H9 (cell line): ENCODE data around the gene SCN10A. TPM values are rescaled to one million over a fixed set of nuclear protein-coding genes. Genes with fewer than 3 reads are reported as not detected.

Experiments
- DNase-seq: peaks from one replicate; pipeline ENCODE4 v3.0.0-alpha.2; 2017
- H2AFZ ChIP-seq: one replicate; pipeline ENCODE4 v1.6.1; 2013; ENCODE audit warnings: mild to moderate bottlenecking, low read length, control low read depth, moderate library complexity
- H2AK5ac ChIP-seq: 2 replicates; pipeline ENCODE4 v1.6.1; 2013; ENCODE audit warnings: low read length, control low read depth, mixed read lengths; ENCODE audit not compliant: insufficient read length
- H2BK120ac ChIP-seq: one replicate; pipeline ENCODE4 v1.6.1; 2013; ENCODE audit warnings: low read depth, mild to moderate bottlenecking, low read length, control low read depth, inconsistent platforms; ENCODE audit not compliant: poor library complexity, severe bottlenecking
- H2BK12ac ChIP-seq: 2 replicates; pipeline ENCODE4 v1.6.1; 2013; ENCODE audit warnings: low read length, control low read depth, mixed read lengths, low read depth; ENCODE audit not compliant: insufficient read length
- H2BK15ac ChIP-seq: 2 replicates; pipeline ENCODE4 v1.6.1; 2013; ENCODE audit warnings: low read depth, low read length, control low read depth
- H2BK20ac ChIP-seq: one replicate; pipeline ENCODE4 v1.6.1; 2013; ENCODE audit warnings: low read depth, mild to moderate bottlenecking, low read length, control low read depth, inconsistent platforms; ENCODE audit not compliant: poor library complexity, severe bottlenecking
- H2BK5ac ChIP-seq: 2 replicates; pipeline ENCODE4 v1.6.1; 2013; ENCODE audit warnings: low read length, control low read depth, mixed read lengths; ENCODE audit not compliant: insufficient read length
- H3K14ac ChIP-seq: 2 replicates; pipeline ENCODE4 v1.6.1; 2013; ENCODE audit warnings: low read length, control low read depth; ENCODE audit not compliant: insufficient read depth
- H3K18ac ChIP-seq: 2 replicates; pipeline ENCODE4 v1.6.1; 2013; ENCODE audit warnings: low read depth, mild to moderate bottlenecking, mixed read lengths, low read length, control low read depth; ENCODE audit not compliant: insufficient read length
- H3K23ac ChIP-seq: 2 replicates; pipeline ENCODE4 v1.6.1; 2013; ENCODE audit warnings: low read length, control low read depth, mixed read lengths, low read depth; ENCODE audit not compliant: insufficient read length
- H3K23me2 ChIP-seq: 2 replicates; pipeline ENCODE4 v1.6.1; 2013; ENCODE audit warnings: low read depth, mild to moderate bottlenecking, mixed read lengths, low read length, control low read depth; ENCODE audit not compliant: insufficient read length, poor library complexity, severe bottlenecking
- H3K27ac ChIP-seq: 2 replicates; pipeline ENCODE4 v1.5.1; 2013; ENCODE audit warnings: low read length, control low read depth, mixed read lengths, low read depth; ENCODE audit not compliant: insufficient read length
- H3K27me3 ChIP-seq: 2 replicates; pipeline ENCODE4 v1.6.1; 2013; ENCODE audit warnings: low read length, control low read depth, inconsistent platforms; ENCODE audit not compliant: insufficient read depth
- H3K4ac ChIP-seq: 2 replicates; pipeline ENCODE4 v1.6.1; 2013; ENCODE audit warnings: low read depth, mild to moderate bottlenecking, control low read depth, inconsistent platforms, low read length, moderate library complexity
- H3K4me1 ChIP-seq: 2 replicates; pipeline ENCODE4 v1.6.1; 2013; ENCODE audit warnings: low read length, control low read depth, inconsistent platforms; ENCODE audit not compliant: insufficient read depth
- H3K4me2 ChIP-seq: 2 replicates; pipeline ENCODE4 v1.6.1; 2013; ENCODE audit warnings: low read length, control low read depth, mixed read lengths; ENCODE audit not compliant: insufficient read length, insufficient read depth
- H3K56ac ChIP-seq: 2 replicates; pipeline ENCODE4 v1.6.1; 2013; ENCODE audit warnings: low read depth, mild to moderate bottlenecking, mixed read lengths, low read length, control low read depth; ENCODE audit not compliant: insufficient read length
- H3K79me1 ChIP-seq: 2 replicates; pipeline ENCODE4 v1.6.1; 2013; ENCODE audit warnings: low read depth, mild to moderate bottlenecking, moderate library complexity, low read length, control low read depth, inconsistent platforms; ENCODE audit not compliant: insufficient read depth, poor library complexity, severe bottlenecking
- H3K79me2 ChIP-seq: 2 replicates; pipeline ENCODE4 v1.6.1; 2013; ENCODE audit warnings: low read length, control low read depth, inconsistent platforms; ENCODE audit not compliant: insufficient read depth
- H3K9ac ChIP-seq: 2 replicates; pipeline ENCODE4 v1.6.1; 2013; ENCODE audit warnings: low read length, control low read depth, mixed read lengths; ENCODE audit not compliant: insufficient read length; ENCODE audit errors: extremely low read depth
- H3K9me3 ChIP-seq: one replicate; pipeline ENCODE4 v1.6.1; 2013; ENCODE audit warnings: low read depth, low read length, inconsistent platforms; ENCODE audit not compliant: control insufficient read depth
- H3T11ph ChIP-seq: one replicate; pipeline ENCODE4 v1.6.1; 2013; ENCODE audit warnings: mild to moderate bottlenecking, low read length, control low read depth, inconsistent platforms
- H4K20me1 ChIP-seq: one replicate; pipeline ENCODE4 v1.6.1; 2013; ENCODE audit not compliant: control insufficient read depth, insufficient read length, insufficient read depth
- H4K5ac ChIP-seq: 2 replicates; pipeline ENCODE4 v1.6.1; 2013; ENCODE audit warnings: low read depth, mild to moderate bottlenecking, mixed read lengths, low read length, control low read depth; ENCODE audit not compliant: insufficient read length
- H4K8ac ChIP-seq: replicated peaks from 2 replicates; pipeline ENCODE4 v1.6.1; 2013; ENCODE audit warnings: low read length, control low read depth, mixed read lengths, low read depth; ENCODE audit not compliant: insufficient read length
- H4K91ac ChIP-seq: 2 replicates; pipeline ENCODE4 v1.6.1; 2013; ENCODE audit warnings: low read depth, mild to moderate bottlenecking, moderate library complexity, mixed read lengths, low read length, control low read depth; ENCODE audit not compliant: insufficient read length
- H3K27ac Mint-ChIP-seq, 3 experiments: 2 replicates in 2 of 3; 3 replicates in 1 of 3; pipeline ENCODE4 v1.8.0; 2020 to 2021; ENCODE audit warnings: mixed read lengths in 3 of 3, mild to moderate bottlenecking in 1 of 3, moderate library complexity in 1 of 3
- H3K27me3 Mint-ChIP-seq: 2 replicates; pipeline ENCODE4 v1.8.0; 2021; ENCODE audit warnings: low read depth, mild to moderate bottlenecking, moderate library complexity, mixed read lengths
- H3K36me3 Mint-ChIP-seq, 3 experiments: 2 replicates in 2 of 3; 3 replicates in 1 of 3; pipeline ENCODE4 v1.8.0; 2020 to 2021; ENCODE audit warnings: low read depth in 3 of 3, mixed read lengths in 3 of 3; ENCODE audit not compliant: insufficient read depth in 1 of 3
- H3K4me1 Mint-ChIP-seq, 2 experiments: 2 replicates each; pipeline ENCODE4 v1.8.0; 2020; ENCODE audit warnings: mixed read lengths in 2 of 2
- H3K4me3 Mint-ChIP-seq, 2 experiments: 2 replicates in 1 of 2; 3 replicates in 1 of 2; pipeline ENCODE4 v1.8.0; 2020 to 2021; ENCODE audit warnings: mild to moderate bottlenecking in 2 of 2, mixed read lengths in 2 of 2, moderate library complexity in 1 of 2
- H3K9me3 Mint-ChIP-seq, 2 experiments: 2 replicates in 1 of 2; 3 replicates in 1 of 2; pipeline ENCODE4 v1.8.0; 2020; ENCODE audit warnings: mild to moderate bottlenecking in 2 of 2, mixed read lengths in 2 of 2, moderate library complexity in 1 of 2
- CTCF ChIP-seq: fragments of 200-600 bp; sonication (generic); conservative IDR thresholded peaks from 3 replicates; pipeline ENCODE4 v1.8.0; 2021; ENCODE audit warnings: antibody characterized with exemption, mild to moderate bottlenecking
- total RNA-seq: library from RNA; stranded (reverse); gene quantifications from 2 replicates; pipeline ENCODE4 v1.2.1, GENCODE V29; 2021

The SCN10A gene
- total RNA-seq, 1 experiment from 2014 or later, result not detected

GRCh38 chr3:38834717-38835116 lies 18.7 kb upstream of the SCN10A start:
- Histone ChIP-seq H3K14ac (no peak overlapping the region), H2BK120ac (no peak overlapping the region), H3K9ac (no peak overlapping the region), H2BK5ac (no peak overlapping the region), H4K5ac (no peak overlapping the region), H3K23ac (no peak overlapping the region), H3K27me3 (no peaks in the 10 kb centered on the region), H3T11ph (no peak overlapping the region), H2BK20ac (no peak overlapping the region), H3K9me3 (no peaks in the 10 kb centered on the region), H3K18ac (no peak overlapping the region), H2BK15ac (no peak overlapping the region), H4K8ac (no peak overlapping the region), H3K79me2 (no peaks in the 10 kb centered on the region), H3K4me1 (peaks cover 10% of the 10 kb centered on the region), H4K20me1 (no peaks in the 10 kb centered on the region), H3K4me2 (no peak overlapping the region), H3K23me2 (no peaks in the 10 kb centered on the region), H3K56ac (no peak overlapping the region), H4K91ac (no peak overlapping the region), H3K4ac (no peak overlapping the region), H2AFZ (no peak overlapping the region), H2AK5ac (no peak overlapping the region), H3K27ac (no peak overlapping the region), H3K79me1 (no peaks in the 10 kb centered on the region), H2BK12ac (no peak overlapping the region)
- no peak for DNase-seq
- TF ChIP-seq CTCF, result no peak
- H3K4me3 Mint-ChIP-seq, result no peak overlapping the region
- H3K4me1 Mint-ChIP-seq, result peaks cover 33 to 45% of the 10 kb centered on the region in 2 experiments
- H3K36me3 Mint-ChIP-seq, result no peaks in the 10 kb centered on the region; a peak in 1 of 7 replicates
- H3K27me3 Mint-ChIP-seq, result peaks cover 5% of the 10 kb centered on the region
- H3K9me3 Mint-ChIP-seq, result 0 out of 5 replicates have a peak, but pooled peaks cover 0 to 3% of the 10 kb centered on the region in 2 experiments
- H3K27ac Mint-ChIP-seq, result peak overlapping the region in 1 of 3 experiments; percentile 85; a peak in 1 of 7 replicates
